Stimulated activated CD8-positive, alpha-beta memory T cell treated with anti-CD3 and anti-CD28 coated beads, Interleukin-7, amount 100 ng/mL, for 24 hours (primary cell): ENCODE measurements around the gene PREX1.

ENCODE experiments used
- DNase-seq: peaks from one replicate; pipeline ENCODE4 v3.0.0-alpha.2; 2020; ENCODE audit warnings: low read depth

PREX1 gene

DNA sequence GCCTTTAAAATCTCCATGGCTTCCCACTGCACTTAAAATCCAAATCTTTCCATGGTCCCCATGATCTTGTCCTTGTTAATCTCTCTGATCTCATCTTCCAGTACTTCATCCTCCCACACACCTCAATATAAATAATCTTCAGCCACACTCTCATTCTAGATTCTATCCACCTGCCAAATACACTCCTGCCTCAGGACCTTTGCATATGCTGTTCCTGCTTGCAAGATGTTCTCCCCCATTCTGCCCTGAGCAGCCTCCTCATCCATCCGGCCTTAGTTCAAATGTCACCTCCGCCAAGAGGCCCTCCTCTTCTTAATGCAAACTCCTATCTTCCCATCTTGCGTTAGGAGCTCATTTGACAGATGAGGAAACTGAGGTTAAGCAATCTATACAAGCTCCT, 77.4 kb downstream of the PREX1 start:
- DNase-seq = no peak

DNA sequence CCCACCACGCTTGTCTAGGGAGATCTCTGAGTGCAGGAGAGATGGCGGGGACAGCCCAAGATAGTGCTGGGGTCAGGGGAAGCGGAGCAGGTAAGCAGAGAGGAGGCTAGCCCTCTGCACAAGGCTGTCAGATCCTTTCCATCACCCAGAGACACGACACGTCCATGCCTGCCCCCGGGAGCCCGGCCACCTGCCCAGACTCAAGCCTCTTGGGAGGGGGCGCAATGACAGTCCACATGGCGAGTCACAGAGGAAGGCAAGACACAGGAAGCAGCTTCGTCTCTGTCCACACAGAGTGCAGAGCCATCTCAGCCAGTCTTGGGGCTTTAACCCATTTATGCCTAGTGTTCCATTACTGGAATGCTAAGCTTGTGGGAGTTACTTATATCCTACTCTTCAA, 78.4 kb downstream of the PREX1 start:
- no peak for DNase-seq

DNA sequence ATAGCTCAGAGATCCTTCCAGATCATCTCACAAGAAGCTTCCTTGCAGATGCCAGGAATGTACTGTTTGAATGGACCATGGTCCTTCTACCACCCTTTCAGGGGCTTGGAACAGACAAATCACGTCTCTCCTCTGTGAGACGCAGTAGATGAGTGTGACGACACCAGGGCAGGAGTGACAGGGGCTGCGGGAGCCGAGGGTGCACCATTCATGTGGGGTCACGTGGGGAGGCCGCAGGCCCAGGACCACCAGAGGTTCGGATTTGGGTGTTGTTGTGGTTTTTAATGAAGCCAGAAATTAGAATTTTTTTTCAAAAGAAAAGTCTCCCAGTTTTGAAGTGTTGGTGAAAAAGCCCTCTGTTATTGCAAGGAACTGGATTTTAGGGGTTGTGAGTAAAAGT, 79.2 kb downstream of the PREX1 start:
- no peak for DNase-seq

DNA sequence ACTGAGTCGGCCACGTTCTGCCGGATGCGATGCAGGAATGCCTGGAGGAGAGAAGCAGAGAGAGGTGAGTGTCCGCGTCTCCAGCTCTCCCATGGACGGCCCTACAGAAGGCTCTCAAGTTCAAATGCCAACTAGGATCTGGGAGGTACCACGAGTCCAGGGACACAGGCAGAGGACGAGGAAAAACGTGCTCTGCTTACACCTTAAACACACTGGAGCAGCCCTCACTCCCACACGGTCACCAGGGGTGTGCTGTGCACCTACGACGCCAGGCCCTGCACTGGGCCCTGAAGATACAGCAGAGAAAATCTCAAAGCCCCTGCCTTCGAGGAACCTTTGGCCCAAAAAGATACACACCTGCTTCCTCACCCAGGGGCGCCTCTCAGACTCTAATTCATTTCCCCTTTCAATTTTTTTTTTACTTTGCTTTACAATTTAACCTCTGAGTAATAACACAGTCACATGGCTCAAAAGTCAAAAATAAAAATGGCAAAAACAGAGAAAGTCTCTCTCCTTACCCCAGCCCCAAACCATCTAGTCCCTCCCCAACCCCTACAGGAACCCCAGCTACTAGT, 79.9 kb downstream of the PREX1 start:
- DNase-seq = no peak

DNA sequence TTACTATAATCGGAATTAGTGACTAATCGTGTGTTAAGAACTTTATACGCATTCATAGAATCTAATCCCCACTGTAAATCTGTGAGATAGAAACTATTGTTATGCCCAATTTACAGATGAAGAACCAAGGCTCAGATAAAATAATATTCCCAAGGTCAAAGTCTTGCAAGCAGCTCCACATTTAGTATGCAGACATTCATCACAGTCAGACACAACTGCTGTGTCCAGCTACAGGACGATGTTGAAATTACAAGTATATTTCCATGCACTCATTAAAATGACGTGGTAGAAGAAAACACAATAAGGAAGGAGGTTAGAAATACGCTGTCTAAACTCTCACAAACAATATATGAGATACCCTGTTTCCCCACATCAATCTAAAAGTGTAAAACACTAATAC, 82.5 kb downstream of the PREX1 start:
- no peak for DNase-seq

DNA sequence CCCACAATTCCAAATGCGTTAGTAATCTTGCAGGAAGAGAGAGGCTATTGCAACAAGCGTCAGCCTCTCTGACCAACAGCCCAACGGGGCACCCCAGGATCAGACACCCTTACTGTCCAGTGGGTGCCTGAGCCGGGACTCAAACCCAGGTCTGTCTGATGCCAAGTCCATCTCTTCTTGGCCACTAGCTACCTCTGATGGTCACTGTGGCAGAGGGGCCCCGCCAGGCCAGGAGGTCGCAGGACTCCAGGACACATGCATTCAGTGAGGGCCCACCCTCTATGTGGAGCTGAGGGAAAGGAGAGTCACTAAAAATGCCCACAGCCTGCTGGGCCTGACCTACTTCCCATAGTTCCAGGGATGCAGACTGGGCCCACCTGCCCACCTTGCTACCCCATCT, 83.3 kb downstream of the PREX1 start:
- DNase-seq = no peak

DNA sequence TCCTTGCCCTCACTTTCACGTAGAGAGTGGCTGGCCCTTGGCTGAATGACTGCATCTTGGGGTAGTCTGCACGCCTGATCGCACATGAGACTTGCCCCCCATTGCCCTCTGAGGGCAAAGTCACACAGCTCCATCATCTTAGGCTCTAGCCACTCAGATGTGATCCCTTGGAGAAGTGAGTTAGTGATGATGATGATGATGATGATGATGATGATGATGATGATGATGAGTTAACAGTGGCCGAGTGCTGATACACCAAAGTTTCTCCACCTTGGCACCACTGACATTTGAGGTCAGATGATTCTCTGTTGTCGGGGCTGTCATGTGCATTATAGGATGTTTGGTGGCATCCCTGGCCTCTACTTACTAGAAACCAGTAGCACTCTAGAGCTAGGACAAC, 84.0 kb downstream of the PREX1 start:
- DNase-seq = no peak

DNA sequence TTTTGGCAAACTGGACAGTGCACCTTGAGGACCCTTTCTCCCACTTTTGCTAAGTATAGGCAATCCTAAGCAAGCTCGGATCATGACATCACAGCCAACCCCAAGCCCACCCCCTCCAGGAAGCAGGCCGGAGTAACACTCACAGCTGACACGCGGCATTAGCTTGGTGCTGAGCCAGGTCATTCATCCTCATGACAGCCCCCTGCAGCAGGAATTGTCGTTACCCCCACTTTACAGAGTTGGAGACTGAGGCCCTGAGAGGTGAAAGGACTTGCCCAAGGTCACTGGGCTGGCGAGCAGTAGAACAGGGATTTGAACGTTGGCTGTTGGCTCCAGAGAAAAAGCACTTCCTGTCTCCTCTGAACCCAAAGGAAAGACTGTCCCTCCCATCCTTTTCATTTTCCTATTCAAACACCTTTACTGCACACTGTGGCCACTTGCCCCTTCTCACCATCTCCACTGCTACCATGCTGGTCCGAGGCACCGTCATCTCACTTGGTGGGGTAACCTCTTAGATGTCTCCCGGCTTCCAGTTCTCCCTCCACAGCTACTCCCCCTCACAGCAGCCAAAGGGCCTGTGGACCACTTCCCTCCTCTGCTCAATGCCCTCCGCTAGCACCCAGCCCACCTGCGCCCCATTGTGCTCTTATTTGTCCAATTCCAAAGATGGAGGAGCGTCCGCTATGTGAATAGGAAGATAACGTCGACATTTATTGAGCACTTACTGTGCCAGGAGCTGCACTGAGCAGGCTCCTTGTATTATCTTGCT, 84.7 kb downstream of the PREX1 start:
- no peak for DNase-seq

DNA sequence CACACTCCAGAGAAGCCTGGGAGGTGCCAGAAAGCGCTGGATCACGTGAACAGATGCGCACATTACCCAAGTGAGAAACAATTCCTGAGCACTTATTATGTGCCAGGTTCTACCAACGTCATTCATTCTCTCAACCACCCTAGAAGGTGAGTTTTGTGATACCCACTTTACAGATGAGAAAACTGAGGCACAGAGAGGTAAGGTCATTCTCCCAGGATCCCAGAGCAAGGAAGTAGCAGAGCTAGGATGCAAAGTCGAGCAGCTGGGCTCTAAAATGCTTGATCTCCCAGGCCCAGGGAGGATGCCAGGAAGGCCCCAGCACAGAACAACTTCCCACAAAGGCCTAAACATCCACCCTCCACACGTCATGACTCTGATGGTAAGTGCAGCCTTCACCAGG, 85.6 kb downstream of the PREX1 start:
- no peak for DNase-seq

DNA sequence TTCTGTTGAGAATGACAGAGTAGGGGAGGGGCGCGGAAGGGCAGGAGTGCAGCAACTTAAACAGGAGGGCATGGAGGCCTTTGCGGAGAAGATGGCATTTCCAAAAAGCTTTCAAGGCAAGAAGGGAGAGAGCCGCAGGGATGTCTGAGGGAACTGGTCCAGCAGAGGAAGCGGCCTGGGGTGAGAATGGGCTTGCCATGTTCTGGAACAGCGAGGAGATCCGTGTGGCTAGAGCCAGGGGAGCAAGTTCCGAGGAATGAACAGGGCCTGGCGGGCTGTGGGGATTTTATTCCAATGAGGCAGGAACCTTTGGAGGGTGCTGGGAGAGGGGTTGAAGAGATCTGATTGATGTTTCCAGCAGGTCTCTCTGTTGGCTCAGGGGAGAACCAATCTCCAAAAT, 86.1 kb downstream of the PREX1 start:
- no peak for DNase-seq

DNA sequence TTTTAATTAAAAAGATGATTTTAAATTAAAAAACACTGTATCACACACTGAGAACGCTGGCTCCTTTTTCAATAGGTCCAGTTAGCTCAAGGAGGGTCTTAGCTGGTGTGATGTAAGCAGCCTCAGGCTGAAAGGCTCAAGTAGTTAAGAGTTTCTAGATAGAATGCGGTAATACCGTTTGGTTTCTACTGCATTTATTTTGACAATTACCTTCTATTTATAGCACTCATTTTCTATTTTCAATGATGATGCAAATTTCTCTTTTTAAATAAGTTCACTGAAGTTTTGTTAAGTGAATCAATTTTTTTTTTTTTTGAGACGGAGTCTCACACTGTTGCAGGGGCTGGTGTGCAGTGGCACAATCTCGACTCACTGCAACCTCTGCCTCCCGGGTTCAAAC, 87.1 kb downstream of the PREX1 start:
- DNase-seq = no peak

DNA sequence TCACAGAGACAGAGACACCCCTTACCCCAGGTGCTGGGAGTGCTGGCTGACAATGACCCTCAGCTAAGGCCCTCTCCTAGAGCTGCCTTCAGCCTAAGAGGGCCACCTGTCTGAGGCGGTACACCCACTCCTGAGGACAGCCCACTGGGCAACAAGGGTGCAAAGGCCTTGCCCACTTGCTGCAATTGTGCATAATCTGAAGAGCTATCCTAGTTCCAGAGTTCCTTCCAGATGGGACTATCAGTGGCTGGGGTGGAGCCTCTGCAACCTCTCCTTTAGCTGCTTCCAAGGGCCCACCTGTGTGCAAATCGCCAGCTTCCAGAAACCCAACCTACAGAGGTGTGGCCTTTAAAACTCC, 87.5 kb downstream of the PREX1 start:
- DNase-seq = no peak

DNA sequence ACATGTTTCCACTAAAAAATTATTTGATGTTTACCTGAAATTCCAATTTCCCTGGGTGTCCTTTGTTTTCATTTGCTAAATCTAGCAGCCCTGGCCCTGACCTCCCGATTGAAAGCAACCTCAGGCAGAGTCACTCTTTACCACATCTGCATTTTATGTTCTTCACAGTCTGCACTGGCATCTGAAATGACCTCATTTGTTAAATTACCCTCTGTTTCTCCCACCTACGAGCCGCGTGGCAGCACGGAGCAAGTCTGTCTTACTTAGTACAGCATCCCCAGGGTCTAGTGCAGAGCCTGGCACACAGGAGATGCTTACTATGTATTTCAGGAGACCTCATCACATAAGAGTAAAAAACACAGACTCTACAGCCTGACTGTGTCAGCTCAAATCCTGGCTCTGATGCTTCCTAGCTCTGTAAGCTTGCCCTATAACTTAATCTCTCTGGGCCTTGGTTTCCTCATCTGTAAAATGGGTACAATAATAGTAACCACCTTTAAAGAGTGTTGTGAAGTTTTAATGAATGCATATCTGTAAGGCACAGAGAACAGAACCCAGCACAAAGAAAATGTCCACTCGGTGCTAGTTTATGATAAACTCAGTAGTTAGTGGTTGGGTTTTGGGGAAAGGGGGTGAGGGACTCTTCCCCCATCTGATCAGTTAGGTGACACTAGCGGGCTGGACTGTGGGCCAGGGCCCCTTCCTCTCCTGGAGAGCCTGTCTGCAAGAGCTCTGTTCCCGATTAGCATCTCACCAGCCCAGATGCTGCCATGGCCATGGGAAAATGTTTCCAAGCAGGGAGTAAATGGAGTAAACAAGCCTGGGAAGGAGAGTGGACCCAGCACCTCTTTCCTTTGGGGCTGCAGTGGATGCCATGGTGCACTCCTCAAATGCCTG, 88.2 kb downstream of the PREX1 start:
- DNase-seq = no peak

DNA sequence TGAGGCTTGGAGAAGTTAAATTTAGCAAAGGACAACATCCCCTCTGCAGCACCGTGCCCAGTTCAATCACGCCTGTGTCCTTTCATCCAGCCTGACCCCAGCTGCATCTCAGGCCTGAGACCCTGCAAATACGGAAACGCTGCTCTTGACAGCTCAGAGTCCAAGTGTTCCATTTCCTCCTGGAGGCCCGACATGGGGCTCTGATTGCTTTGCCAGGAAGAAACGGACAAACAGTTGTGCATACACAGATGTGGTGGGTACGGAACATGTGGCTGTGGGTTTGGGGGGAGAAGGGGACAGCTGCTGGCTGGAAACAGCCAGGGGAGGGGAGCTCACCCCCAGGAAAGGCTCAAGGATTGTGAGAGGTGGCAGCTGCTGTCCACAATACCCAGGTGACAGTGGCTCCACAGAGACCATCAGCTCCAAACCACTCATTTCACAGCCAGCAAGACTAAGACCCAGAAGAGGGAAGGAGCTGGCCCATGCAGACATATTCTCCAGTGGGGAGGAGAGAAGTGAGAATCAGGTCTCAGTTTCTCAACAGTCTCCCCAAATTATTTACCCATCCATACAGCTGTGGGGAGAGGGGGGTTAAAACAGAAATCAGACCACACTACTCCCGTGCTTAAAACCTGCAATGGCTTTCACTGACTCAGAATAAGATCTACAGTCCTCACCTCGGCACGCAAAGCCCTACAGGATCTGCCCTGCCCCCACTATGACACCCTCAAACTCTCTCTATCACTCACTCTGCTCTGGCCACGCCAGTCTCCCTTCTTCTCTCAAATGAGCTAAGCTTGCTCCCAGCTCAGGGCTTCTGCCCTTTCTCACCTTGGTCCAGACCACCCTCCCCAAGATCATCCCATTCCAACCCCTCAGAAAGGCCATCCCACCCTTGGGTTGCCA, 89.1 kb downstream of the PREX1 start:
- no peak for DNase-seq

DNA sequence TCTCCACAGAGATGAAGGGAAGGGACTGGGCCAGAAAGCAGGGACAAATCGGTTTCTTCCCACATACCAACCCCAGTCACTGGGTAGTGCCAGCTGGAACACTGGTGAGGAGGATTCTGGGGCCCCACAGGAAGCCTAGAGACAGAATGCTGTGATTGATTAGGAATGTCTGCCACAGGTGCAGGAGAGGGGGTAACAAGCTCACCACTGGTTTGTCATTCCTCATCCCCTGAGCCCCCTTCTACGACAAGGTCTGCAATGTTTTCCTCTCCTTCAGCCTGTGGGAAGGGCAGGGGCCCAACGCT, 89.8 kb downstream of the PREX1 start:
- no peak for DNase-seq

DNA sequence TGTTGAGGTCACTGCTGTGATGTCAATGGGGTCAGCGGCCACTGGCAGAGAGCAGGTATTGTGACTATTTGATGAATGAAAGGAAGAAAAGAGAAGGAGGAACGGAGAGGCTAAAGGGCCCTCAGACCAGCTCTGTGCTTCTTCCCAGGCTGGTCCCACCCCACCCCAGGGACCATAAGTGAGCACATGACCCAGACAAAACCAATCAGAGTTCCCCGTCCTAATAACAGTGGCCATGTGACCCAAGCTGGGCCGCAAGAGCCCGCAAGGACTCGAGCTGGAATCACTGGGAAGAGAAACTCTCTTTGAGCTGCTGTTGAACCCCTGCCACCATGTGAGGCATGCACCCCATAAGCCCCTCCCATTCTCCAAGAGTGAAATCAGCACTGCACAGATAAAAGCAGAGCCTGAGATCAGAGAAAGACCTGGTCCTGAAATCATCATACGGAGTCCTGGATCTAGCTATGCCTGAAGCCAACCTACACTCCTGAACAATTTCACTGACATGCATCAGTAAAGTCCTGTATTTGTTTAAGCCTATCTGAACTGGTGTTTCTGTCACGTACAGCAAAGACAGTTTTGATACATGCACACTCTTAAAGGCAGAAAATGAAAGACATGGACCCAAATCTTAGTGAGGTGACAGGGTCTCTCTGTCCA, 90.2 kb downstream of the PREX1 start:
- DNase-seq = no peak

DNA sequence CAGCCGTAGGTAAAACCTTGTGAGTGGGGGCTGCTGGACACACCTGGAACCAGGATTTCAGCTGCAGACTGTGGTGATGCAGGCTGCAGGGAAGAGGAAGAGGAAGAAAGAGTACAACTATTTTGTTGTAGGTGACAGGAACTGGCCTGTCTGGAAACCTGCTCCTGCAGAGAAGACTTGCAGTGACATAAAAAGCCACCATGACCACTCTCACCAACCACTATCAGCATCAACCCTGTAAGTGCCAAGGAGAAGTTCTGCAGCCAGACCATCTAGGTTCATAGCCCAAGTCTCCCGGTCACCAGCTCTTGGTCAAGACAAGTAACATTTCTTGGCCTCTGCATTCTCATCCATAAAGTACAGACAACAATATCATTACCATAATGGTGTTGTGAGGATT, 91.2 kb downstream of the PREX1 start:
- no peak for DNase-seq

DNA sequence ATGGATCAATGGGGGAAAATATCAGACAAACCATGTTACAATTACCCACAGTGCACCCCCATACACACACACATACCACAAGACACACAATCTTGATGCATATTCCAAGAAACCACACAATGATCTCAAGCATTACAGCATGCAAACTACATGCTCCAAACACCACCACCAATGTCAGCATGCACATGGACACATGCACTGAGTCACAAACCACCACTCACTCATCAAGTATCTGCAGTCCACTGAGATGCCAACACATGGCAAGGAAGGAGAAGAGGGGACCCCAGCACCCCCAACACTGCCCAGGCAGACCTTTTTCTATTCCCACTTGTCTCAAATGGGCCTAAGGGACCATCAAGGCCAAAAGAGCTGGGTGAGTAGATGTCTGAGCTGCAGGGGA, 91.6 kb downstream of the PREX1 start:
- no peak for DNase-seq

DNA sequence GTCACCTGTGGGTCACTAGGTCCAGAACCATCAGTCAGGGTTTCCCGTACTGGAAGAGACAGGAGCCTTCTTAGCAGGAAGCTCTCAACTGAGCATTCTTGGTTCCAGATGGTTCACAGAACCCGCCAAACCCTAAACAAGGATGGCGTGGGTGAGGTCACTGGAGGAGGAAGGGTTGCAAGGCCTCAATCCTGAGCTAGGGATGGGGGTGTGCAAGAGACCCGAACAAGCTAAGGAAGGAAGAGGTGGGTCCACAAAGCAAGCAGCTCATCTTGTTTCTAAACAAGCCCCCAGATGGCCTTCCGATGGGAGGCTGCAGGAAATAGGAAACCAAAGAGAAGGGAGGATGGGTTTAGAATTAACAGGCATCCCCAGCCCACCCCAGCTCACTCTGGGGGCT, 92.7 kb downstream of the PREX1 start:
- DNase-seq = no peak

DNA sequence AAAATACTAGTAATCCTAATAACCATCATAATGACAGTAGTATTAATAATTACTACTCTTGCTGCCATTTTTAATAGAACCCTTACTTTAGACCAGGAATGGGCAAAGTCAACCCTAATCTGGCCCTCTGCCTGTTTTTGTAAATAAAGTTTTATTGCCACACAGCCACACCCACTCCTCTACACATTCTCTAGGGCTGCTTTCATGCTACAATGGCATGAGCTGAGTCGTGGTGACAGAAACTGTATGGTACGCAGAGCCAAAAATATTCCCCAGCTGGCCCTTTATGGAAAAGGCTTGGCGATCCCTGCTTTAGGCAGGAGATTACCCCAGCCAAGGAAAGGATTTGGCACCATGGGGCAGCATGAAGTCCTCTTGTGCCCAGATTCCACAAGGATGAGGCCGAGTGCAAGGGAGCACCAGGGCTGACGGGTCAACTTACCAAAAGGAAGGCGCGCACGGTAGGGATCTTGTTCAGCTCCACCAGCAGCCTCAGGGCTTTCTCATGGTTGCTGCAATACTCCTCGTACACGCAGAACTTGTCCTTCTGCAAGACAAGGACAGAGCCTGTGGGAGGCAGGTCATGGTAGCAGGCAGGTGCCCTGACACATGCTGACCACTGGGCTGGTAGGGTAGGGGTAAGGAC, 93.6 kb downstream of the PREX1 start:
- DNase-seq = no peak

DNA sequence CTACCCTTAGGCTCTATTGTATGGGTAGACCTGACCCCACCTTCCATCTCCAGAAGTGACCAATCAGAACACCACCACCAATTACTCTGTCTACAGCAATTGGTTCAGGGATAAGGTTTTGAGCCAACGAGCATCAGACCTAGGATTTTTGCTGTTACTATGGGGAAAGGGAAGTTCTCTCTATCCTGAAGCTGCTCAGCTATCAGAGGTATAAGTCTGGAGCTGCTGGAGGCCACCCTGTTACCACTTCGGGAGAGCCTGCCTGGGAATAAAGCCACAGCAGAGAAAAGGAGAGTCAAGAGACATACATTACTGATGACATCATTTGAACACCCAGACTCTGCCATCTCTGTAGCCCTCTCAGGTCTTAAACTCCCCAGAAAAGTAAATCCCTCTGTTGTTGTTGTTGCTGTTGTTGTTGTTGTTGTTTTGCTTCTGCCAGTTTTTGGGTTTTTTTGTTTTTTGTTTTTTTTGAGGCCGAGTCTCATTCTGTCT, 94.5 kb downstream of the PREX1 start:
- no peak for DNase-seq
